ACC112 (cell line): ENCODE results near the gene GUCA2A.

ENCODE experiments used
- H2AFZ ChIP-seq: fragments of 200-600 bp; sonication (generic); one replicate; pipeline ENCODE4 v1.6.0; 2017; ENCODE audit warnings: antibody characterized with exemption, low read length; ENCODE audit not compliant: unreplicated experiment
- H3K27ac ChIP-seq: fragments of 200-600 bp; sonication (generic); 2 replicates; pipeline ENCODE4 v1.5.1; 2014; ENCODE audit warnings: low read depth, mild to moderate bottlenecking, antibody characterized with exemption, low read length, moderate library complexity
- H3K27me3 ChIP-seq: fragments of 200-600 bp; sonication (generic); 2 replicates; pipeline ENCODE4 v1.6.1; 2014; ENCODE audit warnings: mild to moderate bottlenecking, antibody characterized with exemption, low read length, moderate library complexity, mixed read lengths; ENCODE audit not compliant: insufficient read depth
- H3K36me3 ChIP-seq: fragments of 200-600 bp; sonication (generic); 2 replicates; pipeline ENCODE4 v1.6.1; 2016; ENCODE audit warnings: mild to moderate bottlenecking, antibody characterized with exemption, low read length, moderate library complexity, mixed read lengths; ENCODE audit not compliant: insufficient read depth
- H3K4me1 ChIP-seq: fragments of 200-600 bp; sonication (generic); one replicate; pipeline ENCODE4 v1.6.1; 2016; ENCODE audit warnings: low read length, mixed read lengths; ENCODE audit not compliant: insufficient read depth, unreplicated experiment, control insufficient read depth
- H3K4me3 ChIP-seq: fragments of 200-600 bp; sonication (generic); 2 replicates; pipeline ENCODE4 v1.5.1; 2014; ENCODE audit warnings: mild to moderate bottlenecking, low read depth, low read length
- H3K79me2 ChIP-seq: fragments of 200-600 bp; sonication (generic); one replicate; pipeline ENCODE4 v1.6.0; 2016; ENCODE audit warnings: low read length; ENCODE audit not compliant: control insufficient read depth, unreplicated experiment, insufficient read depth

The GUCA2A gene

DNA sequence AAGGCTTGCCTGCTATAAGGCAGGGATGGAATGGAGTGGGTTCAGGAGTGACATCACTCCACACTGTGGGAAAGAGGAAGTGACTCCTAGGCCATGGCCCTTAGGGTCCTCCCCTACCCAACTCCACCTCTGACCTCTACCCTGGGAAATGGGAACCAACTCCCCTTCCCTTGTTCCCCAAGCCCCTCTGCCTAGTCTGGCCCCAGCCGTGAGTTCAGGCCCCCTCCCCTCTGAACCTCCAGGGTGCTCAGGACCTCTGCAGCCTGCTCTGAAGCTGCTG lies 3.8 kb upstream of the GUCA2A start:
- Histone ChIP-seq H3K27ac (no peak overlapping the region), H3K4me1 (peaks cover 6% of the 10 kb centered on the region), H3K27me3 (no peaks in the 10 kb centered on the region), H2AFZ (no peak overlapping the region), H3K4me3 (no peak overlapping the region), H3K36me3 (no peaks in the 10 kb centered on the region), H3K79me2 (no peaks in the 10 kb centered on the region)

DNA sequence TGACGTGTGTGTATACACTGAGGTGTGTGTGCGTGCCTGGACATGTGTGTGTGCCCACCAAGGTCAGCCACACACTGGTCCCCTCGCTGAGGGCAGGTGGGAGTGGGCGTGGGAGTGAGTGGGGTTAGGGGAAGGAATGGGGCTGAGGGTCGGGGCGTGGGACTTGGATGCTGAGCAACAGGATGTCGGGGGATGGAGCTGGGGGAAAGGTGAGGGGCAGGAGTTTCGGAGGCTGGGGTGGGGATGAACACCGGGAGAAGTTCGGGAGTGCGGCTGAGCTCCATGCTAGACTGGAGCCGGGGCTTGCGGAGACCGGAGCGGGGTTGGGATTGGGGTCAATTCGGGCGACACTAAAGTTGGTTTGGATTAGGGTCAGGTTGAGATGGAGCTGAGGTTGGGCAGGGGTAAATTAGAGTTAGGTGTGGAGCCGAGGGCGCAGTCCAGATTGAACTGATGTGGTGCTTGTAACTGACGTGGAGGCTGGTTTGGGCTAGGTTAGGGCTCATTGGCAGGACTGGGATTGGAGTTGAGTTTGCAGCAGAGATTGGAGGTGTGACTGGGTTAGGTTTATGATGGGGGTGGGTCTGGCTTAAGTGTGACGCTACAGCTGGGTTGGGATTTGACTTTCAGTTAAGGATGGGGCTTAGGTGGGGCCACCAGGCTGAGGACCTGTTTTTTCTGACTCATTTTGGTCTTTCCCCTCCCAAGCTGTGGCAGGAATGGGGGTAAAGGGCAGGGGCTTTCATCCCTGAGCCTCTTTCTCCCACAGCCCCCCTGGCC lies 3.3 kb upstream of the GUCA2A start:
- Histone ChIP-seq H3K4me3 (no peak overlapping the region), H3K27ac (no peak overlapping the region), H3K79me2 (no peaks in the 10 kb centered on the region), H3K4me1 (peaks cover 6% of the 10 kb centered on the region), H3K27me3 (peaks cover 3% of the 10 kb centered on the region; the same call in 1 of the 2 replicates), H3K36me3 (no peaks in the 10 kb centered on the region), H2AFZ (no peak overlapping the region)

DNA sequence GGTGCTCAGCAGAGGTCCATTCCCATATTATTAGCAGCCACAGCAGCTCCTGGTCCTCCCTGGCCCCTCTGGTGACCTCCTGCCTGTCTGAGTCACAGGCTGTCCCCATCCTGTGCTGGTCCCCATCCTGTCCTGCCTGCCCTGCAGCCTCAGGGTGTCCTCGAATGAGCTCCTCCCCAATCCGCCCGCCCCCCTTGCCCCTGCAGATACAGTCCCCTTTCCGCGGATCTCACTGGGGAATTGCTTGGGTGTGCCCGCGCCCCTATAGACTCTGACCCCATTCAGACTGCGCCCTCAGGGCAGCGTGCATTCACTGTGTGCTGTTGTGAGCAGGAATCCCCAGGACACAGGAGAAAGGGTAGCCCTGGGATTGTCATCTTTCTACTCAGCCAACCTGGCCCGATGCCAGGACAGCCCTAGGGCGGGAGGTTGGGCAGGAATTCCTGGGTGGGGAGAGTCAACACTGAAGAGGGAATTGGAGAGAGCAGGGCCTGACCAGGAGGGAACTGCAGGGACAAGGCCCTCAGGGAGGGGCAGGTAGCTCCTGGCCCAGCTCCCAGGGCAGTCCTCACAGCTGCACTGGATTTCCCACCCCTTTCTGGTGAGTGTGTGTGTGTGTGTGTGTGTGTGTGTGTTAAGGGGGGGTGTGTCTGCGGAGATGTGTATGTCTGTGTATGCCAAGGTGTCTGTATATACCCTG lies 1.1 kb upstream of the GUCA2A start:
- Histone ChIP-seq H3K4me3 (no peak overlapping the region), H3K4me1 (peaks cover 6% of the 10 kb centered on the region), H3K27me3 (peaks cover 19% of the 10 kb centered on the region), H3K79me2 (no peaks in the 10 kb centered on the region), H3K36me3 (no peaks in the 10 kb centered on the region), H3K27ac (no peak overlapping the region), H2AFZ (no peak overlapping the region)

DNA sequence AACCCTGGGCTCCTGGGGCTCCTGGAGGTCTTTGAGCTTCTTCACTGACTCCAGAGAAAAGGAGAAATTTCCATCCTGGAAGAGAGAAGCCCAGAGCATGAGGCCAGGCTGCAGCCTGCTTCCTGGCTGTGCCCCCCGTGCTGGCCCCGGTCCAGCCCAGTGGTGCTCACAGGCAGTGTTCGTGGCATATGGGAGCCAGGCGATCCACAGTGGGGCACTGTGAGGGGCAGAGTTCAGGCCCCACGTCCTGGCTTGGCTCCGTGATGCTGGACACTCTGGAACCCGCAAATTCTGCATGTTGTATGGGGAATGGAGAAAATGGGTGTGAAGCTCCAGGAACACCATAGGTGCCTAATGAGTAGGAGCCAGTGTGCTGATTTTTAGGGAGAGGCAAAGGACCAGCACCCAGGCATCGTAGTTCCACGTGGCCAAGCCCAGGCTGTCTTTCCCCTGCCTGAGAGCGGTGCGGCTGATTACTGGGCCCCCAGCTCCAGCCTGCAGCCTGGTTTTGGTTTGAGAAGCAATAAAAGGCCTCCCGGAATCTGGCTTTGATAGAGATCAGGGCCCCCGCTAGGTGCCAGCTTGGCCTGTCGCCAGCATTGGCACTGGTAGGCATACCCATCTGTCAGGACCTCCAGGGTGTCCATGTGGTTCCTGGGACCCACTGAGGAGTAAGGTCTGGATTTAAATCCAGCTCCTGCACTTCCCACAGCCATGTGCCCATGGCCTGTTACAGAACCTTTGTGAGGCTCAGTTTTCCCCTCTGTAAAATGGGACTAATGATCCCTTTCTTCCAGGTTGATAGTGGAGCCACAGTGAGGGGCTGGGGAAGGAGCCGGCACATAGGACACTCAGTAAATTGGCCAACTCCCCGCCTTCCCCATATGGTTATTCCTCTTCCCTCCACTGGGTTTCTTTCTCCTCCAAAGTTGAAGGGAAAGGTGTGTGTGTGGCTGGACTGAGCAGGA lies 725 bp downstream of the GUCA2A start:
- Histone ChIP-seq H3K4me1 (peaks cover 6% of the 10 kb centered on the region), H3K79me2 (no peaks in the 10 kb centered on the region)

DNA sequence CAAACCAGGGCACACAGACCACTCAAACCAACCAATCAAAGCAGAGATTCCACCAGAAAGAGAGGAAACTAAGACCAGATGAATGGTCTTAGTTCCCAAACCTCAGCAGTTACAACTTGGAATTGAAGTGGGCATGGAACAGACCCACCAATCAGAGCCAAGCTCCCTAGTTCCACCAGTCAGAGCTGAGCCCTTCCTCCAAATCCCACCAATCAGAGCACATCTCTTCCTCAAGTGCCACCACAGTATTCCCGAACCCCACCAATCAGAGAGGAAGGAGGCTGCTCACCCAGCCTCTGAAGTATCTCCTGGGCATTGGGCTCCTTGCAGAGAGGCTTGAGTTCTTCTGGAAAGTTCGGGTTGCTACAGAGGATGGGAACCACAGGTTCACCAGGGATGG lies 1.4 kb downstream of the GUCA2A start:
- Histone ChIP-seq H3K79me2 (no peaks in the 10 kb centered on the region), H2AFZ (no peak overlapping the region), H3K36me3 (no peaks in the 10 kb centered on the region)

More for the DNA sequence above, 725 bp downstream of the GUCA2A start:
- Histone ChIP-seq H2AFZ (no peak overlapping the region), H3K27ac (no peak overlapping the region), H3K27me3 (peaks cover 35% of the 10 kb centered on the region), H3K36me3 (no peaks in the 10 kb centered on the region), H3K4me3 (no peak overlapping the region)

DNA sequence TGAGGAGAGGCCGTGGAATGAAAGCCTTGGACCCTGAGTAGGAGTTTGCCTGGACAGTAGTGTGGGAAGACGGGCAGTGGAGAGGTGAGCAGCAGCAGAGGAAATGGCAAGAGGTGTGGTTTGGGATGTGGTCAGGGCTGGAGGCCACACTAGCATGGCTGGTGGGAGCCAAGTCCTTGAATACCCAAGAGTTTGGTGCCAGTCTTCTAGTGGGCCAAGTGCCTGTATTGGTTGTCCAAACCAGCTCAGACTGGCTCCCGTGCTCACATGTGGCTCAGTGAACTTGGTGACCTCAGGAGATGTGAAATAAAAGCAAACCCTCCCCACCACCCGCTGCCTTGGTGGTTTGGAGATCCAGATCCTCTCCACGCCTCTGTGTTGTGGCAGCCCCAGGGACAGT lies 2.4 kb downstream of the GUCA2A start:
- Histone ChIP-seq H3K36me3 (no peaks in the 10 kb centered on the region), H3K27ac (no peak overlapping the region), H3K4me1 (peaks cover 6% of the 10 kb centered on the region), H3K27me3 (peaks cover 35% of the 10 kb centered on the region), H2AFZ (no peak overlapping the region), H3K79me2 (no peaks in the 10 kb centered on the region), H3K4me3 (no peak overlapping the region)

More for the DNA sequence above, 1.4 kb downstream of the GUCA2A start:
- Histone ChIP-seq H3K4me3 (no peak overlapping the region), H3K4me1 (peaks cover 6% of the 10 kb centered on the region), H3K27ac (no peak overlapping the region), H3K27me3 (peaks cover 35% of the 10 kb centered on the region)

DNA sequence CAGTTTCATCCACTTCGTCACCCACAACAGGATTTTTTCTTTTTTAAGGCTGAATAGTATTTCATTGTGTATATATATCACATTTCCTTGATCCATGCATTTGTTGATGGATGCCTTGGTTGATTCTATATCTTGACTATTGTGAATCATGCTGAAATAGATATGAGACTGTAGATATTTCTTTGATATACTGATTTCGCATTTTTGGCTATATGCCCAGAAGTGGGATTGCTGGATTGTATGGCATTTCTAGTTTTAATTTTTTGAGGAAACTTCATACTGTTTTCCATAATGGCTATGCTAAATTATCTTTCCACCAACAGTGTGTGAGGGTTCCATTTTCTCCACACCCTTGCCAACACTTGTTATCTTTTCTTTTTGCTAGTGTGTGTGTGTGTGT lies 6.4 kb downstream of the GUCA2A start:
- no peaks in the 10 kb centered on the region for H3K79me2 ChIP-seq
- peaks cover 44% of the 10 kb centered on the region for H3K27me3 ChIP-seq
- no peak overlapping the region for H3K4me3 ChIP-seq
- no peaks in the 10 kb centered on the region for H3K36me3 ChIP-seq
- no peak overlapping the region for H3K27ac ChIP-seq
- H2AFZ ChIP-seq: no peak overlapping the region
- no peaks in the 10 kb centered on the region for H3K4me1 ChIP-seq

DNA sequence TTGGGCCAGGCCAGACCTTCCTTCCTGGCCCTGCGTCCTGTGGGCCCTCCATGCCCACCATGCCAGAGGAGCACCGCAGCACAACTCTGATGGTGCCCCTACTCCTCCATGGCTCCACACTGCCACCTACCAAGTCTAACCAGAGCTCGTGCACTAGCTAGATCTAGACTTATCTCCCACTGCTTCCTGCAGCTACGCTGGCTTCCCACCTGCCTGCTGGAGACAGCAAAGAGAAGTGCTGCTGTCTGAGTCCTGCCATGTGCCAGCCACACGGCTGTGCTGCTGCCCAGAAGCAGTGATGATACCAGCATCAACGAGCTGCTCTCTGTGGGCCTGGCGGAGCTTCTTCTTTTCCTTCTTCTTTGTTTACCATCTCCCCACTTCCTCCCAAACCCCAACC lies 6.9 kb downstream of the GUCA2A start:
- H3K79me2 ChIP-seq: no peaks in the 10 kb centered on the region

DNA sequence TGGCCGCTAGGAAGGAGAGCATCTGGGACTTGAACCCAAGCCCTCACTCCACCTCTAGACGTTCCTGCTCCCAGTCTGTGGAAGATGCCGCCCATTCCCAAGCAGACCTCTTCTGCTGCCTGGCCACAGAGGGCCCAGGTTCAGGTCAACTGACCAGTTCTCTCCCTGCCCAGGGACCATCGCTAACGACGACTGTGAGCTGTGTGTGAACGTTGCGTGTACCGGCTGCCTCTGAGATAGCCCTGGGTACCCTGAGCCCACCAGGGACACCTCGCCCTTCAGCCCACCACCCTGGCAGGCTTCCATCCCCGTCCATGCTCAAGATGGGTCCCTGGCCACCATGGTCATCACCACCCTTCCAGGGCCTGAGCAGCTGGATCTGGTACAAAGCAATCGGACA lies 9.2 kb downstream of the GUCA2A start:
- H3K79me2 ChIP-seq: no peaks in the 10 kb centered on the region
- no peaks in the 10 kb centered on the region for H3K4me1 ChIP-seq
- H3K27ac ChIP-seq: no peak overlapping the region
- peaks cover 44% of the 10 kb centered on the region for H3K27me3 ChIP-seq
- no peaks in the 10 kb centered on the region for H3K36me3 ChIP-seq
- no peak overlapping the region for H2AFZ ChIP-seq
- H3K4me3 ChIP-seq: no peak overlapping the region

More for the DNA sequence above, 6.9 kb downstream of the GUCA2A start:
- Histone ChIP-seq H3K4me1 (no peaks in the 10 kb centered on the region), H3K4me3 (no peak overlapping the region), H3K27me3 (peaks cover 41% of the 10 kb centered on the region), H3K36me3 (no peaks in the 10 kb centered on the region), H3K27ac (no peak overlapping the region), H2AFZ (no peak overlapping the region)

DNA sequence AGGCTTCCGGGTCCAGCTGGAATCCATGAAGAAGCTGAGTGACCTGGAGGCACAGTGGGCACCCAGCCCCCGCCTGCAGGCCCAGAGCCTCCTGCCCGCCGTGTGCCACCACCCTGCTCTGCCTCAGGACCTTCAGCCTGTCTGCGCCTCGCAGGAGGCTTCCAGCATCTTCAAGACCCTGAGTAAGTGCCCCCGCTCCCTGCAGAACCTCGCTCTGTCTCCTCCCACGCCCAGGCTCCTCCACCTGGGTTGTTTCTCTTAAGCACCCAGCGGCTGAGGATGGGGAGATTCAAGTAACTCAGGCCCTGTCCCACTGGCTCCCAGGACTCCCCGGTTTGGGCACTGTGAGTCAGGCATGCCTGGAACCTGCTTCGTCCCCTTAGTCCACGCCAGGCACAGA lies 9.9 kb downstream of the GUCA2A start:
- Histone ChIP-seq H3K4me3 (no peak overlapping the region), H3K27ac (no peak overlapping the region)

More for the DNA sequence above, 9.9 kb downstream of the GUCA2A start:
- Histone ChIP-seq H3K79me2 (no peaks in the 10 kb centered on the region), H3K36me3 (no peaks in the 10 kb centered on the region), H3K27me3 (peaks cover 44% of the 10 kb centered on the region), H3K4me1 (no peaks in the 10 kb centered on the region), H2AFZ (no peak overlapping the region)
